Epithelial cell of esophagus (primary cell): ENCODE measurements around the gene SRSF6.
A peak's percentile ranks its signal among the peaks of the same experiment; 100 is the strongest.
"Not testable (repeated sequence)": the region's sequence is repeated elsewhere in the genome, so short reads cannot be mapped to it uniquely, and the experiment has no call there.

Source experiments
- DNase-seq: peaks from one replicate; pipeline ENCODE4 v3.0.0; 2010; ENCODE audit warnings: low read depth
- H3K4me3 ChIP-seq: 2 replicates; pipeline ENCODE4 v1.5.1; 2011; ENCODE audit warnings: mild to moderate bottlenecking, low read length, control low read depth
- CTCF ChIP-seq: IDR thresholded peaks from 2 replicates; pipeline ENCODE4 v1.5.1; 2011; ENCODE audit warnings: low read depth, mild to moderate bottlenecking, low read length, control low read depth, inconsistent platforms; ENCODE audit not compliant: insufficient read depth; ENCODE audit errors: missing control alignments

Gene SRSF6

GRCh38 chr20:43438578-43439316 is 18.9 kb upstream of the SRSF6 start:
- no peak for TF ChIP-seq CTCF
- no peak overlapping the region for H3K4me3 ChIP-seq
- no peak for DNase-seq

- TF ChIP-seq CTCF: no peak
- no peak for DNase-seq
- no peak overlapping the region for H3K4me3 ChIP-seq
These were observed 17.2 kb upstream of the SRSF6 start for GRCh38 chr20:43440531-43440930.

GRCh38 chr20:43442282-43442880 is 15.3 kb upstream of the SRSF6 start:
- no peak for TF ChIP-seq CTCF
- no peak for DNase-seq
- no peak overlapping the region for H3K4me3 ChIP-seq

- TF ChIP-seq CTCF: no peak
- DNase-seq: no peak
- no peak overlapping the region for H3K4me3 ChIP-seq
These were observed 13.6 kb upstream of the SRSF6 start for GRCh38 chr20:43444107-43444506.

- no peak overlapping the region for H3K4me3 ChIP-seq
- no peak for TF ChIP-seq CTCF
- peak; percentile 76 for DNase-seq
These were observed 11.3 kb upstream of the SRSF6 start for GRCh38 chr20:43446361-43446879.

- DNase-seq, H3K4me3 ChIP-seq: not testable (repeated sequence)
These were observed 9.3 kb upstream of the SRSF6 start for GRCh38 chr20:43448431-43448747.

GRCh38 chr20:43448748-43449535 is 8.8 kb upstream of the SRSF6 start:
- TF ChIP-seq CTCF: peak; percentile 82
- H3K4me3 ChIP-seq: no peak overlapping the region
- DNase-seq: peak; percentile 57
